Measurements from ENCODE around the gene HELQ. TPM values are rescaled to one million over a fixed set of nuclear protein-coding genes. Genes with fewer than 3 reads are reported as not detected.

HELQ gene
- total and polyA plus RNA-seq, 12 donors = 12.1 to 80.0 (median 32.7) TPM

GRCh38 chr4:83484500-83485461, 29.2 kb upstream of the HELQ start, which contains the start of gene ABRAXAS1:
Gene ABRAXAS1, minus strand, starts transcription at chr4:83485100. Its CDS starts 28 bp downstream, at chr4:83485072.
- Histone ChIP-seq H3K9me3 (replicated peaks in 1 of 3) (no peaks in the 10 kb centered on the region), H3K4me1 (replicated peaks in 1 of 2) (peaks cover 0 to 13% of the 10 kb centered on the region in 2 donors), H3K36me3 (replicated peaks in 1 of 2) (no peaks in the 10 kb centered on the region), H3K4me3 (peak within 1 kb of the TSS in 3 of 4 donors; percentile 59 to 85 (median 83)), H3K27ac (peak within 1 kb of the TSS; percentile 63 to 93 (median 86)), H3K27me3 (no peaks in the 10 kb centered on the region)
- intact Hi-C loops (cut with DNase I) = no loop called here
- 0 to 1% (median 0%) methylated on average over 18 to 93 of the region's 93 CpGs for WGBS, 4 donors
- TF ChIP-seq POLR2A (IDR thresholded peaks at IDR 0.05) = peak; percentile 49 to 93
- TF ChIP-seq, protein P1, sequence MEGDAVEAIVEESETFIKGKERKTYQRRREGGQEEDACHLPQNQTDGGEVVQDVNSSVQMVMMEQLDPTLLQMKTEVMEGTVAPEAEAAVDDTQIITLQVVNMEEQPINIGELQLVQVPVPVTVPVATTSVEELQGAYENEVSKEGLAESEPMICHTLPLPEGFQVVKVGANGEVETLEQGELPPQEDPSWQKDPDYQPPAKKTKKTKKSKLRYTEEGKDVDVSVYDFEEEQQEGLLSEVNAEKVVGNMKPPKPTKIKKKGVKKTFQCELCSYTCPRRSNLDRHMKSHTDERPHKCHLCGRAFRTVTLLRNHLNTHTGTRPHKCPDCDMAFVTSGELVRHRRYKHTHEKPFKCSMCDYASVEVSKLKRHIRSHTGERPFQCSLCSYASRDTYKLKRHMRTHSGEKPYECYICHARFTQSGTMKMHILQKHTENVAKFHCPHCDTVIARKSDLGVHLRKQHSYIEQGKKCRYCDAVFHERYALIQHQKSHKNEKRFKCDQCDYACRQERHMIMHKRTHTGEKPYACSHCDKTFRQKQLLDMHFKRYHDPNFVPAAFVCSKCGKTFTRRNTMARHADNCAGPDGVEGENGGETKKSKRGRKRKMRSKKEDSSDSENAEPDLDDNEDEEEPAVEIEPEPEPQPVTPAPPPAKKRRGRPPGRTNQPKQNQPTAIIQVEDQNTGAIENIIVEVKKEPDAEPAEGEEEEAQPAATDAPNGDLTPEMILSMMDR (IDR thresholded peaks at IDR 0.05) = no peak
- peak; percentile 91 to 96 (median 94) for DNase-seq

GRCh38 chr4:83473966-83474365, 18.3 kb upstream of the HELQ start:
- Histone ChIP-seq H3K4me3 (no peak overlapping the region), H3K4me1 (replicated peaks in 1 of 2) (no peaks in the 10 kb centered on the region), H3K9me3 (replicated peaks in 1 of 3) (no peaks in the 10 kb centered on the region), H3K27ac (no peak overlapping the region), H3K36me3 (replicated peaks in 1 of 2) (peaks cover 0 to 8% of the 10 kb centered on the region in 2 donors), H3K27me3 (no peaks in the 10 kb centered on the region)
- 93 to 100% (median 96%) methylated on average over 2 of the region's 2 CpGs for WGBS, 4 donors
- no peak for DNase-seq
- no peak for TF ChIP-seq POLR2A (IDR thresholded peaks at IDR 0.05)
- intact Hi-C loops (cut with DNase I) = no loop called here

GRCh38 chr4:83473423-83473822, 17.8 kb upstream of the HELQ start:
- TF ChIP-seq, protein P1 (IDR thresholded peaks at IDR 0.05) = no peak
- no peak for TF ChIP-seq POLR2A (IDR thresholded peaks at IDR 0.05)

GRCh38 chr4:83456184-83456501, 520 bp upstream of the HELQ start:
- Histone ChIP-seq H3K4me1 (replicated peaks in 1 of 2) (peaks cover 26 to 49% of the 10 kb centered on the region in 2 donors), H3K36me3 (replicated peaks in 1 of 2) (peaks cover 0 to 33% of the 10 kb centered on the region in 2 donors), H3K9me3 (replicated peaks in 1 of 3) (no peaks in the 10 kb centered on the region), H3K27ac (peak overlapping the region in 4 of 5 donors; percentile 99), H3K4me3 (peak overlapping the region; percentile 69 to 92 (median 88)), H3K27me3 (no peaks in the 10 kb centered on the region)
- intact Hi-C loops (cut with DNase I) = loop anchor here in 1 of 2 donors (10.0 kb wide), 1 partner anchor 91 kb away; no protein-coding TSS in a partner anchor
- no peak for DNase-seq
- no peak for TF ChIP-seq POLR2A (IDR thresholded peaks at IDR 0.05)
- TF ChIP-seq, protein P1 (IDR thresholded peaks at IDR 0.05) = no peak
- 0% methylated on average over 7 of the region's 7 CpGs for WGBS, 4 donors

More at GRCh38 chr4:83473423-83473822, 17.8 kb upstream of the HELQ start:
- no peak for DNase-seq
- H3K9me3 ChIP-seq (replicated peaks in 1 of 3) = no peaks in the 10 kb centered on the region
- H3K27ac ChIP-seq = no peak overlapping the region
- H3K36me3 ChIP-seq (replicated peaks in 1 of 2) = peaks cover 0 to 8% of the 10 kb centered on the region in 2 donors
- H3K4me3 ChIP-seq = no peak overlapping the region
- no peaks in the 10 kb centered on the region for H3K4me1 ChIP-seq (replicated peaks in 1 of 2)
- intact Hi-C loops (cut with DNase I) = no loop called here
- H3K27me3 ChIP-seq = no peaks in the 10 kb centered on the region
- WGBS, 4 donors = 72 to 87% (median 78%) methylated on average over 4 of the region's 4 CpGs
